ENCODE measurements around the gene MRPS15.

DNA sequence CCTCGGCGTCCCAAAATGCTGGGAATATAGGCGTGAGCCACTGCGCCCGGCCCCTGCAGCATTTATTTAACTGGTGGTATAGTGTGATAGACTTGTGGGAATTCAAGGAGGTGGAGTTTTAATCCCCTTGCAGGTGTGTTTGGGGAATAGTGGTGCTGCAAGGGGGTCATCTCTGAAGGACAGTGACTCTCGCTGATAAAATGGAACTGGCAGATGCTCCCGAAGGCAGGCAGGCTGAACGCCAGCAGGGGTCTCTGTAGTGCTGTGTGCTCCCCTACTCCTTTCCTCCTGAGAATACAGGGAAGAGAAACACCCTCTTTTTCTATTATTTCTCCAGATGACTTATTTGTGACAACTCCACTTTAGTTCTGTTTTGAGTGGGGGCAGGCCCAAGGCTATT lies 17.9 kb downstream of the MRPS15 start:
- TF ChIP-seq, protein P1, sequence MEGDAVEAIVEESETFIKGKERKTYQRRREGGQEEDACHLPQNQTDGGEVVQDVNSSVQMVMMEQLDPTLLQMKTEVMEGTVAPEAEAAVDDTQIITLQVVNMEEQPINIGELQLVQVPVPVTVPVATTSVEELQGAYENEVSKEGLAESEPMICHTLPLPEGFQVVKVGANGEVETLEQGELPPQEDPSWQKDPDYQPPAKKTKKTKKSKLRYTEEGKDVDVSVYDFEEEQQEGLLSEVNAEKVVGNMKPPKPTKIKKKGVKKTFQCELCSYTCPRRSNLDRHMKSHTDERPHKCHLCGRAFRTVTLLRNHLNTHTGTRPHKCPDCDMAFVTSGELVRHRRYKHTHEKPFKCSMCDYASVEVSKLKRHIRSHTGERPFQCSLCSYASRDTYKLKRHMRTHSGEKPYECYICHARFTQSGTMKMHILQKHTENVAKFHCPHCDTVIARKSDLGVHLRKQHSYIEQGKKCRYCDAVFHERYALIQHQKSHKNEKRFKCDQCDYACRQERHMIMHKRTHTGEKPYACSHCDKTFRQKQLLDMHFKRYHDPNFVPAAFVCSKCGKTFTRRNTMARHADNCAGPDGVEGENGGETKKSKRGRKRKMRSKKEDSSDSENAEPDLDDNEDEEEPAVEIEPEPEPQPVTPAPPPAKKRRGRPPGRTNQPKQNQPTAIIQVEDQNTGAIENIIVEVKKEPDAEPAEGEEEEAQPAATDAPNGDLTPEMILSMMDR (IDR thresholded peaks at IDR 0.05), result no peak
- TF ChIP-seq EP300 (IDR thresholded peaks at IDR 0.05) (no peak), POLR2A (IDR thresholded peaks at IDR 0.05) (no peak)
